Left lung (tissue), 10 donors: ENCODE data around the gene MORF4L2. TPM values are rescaled to one million over a fixed set of nuclear protein-coding genes. Genes with fewer than 3 reads are reported as not detected.

Source experiments
- ATAC-seq: fragments of 200-7000 bp; cut with Tn5 transposase; one replicate; pipeline ENCODE4 v1.9.1; 2020; ENCODE audit warnings: moderate library complexity
- DNase-seq, 4 donors: peaks; one replicate each; pipeline ENCODE4 v3.0.0-alpha.2; 2013 to 2020
- H3K27ac ChIP-seq, 2 donors: fragments of 200-600 bp; sonication (generic) in 1 of 2; one replicate each; pipeline versions ENCODE4 v1.5.0 to v1.8.0; 2020 to 2021
- H3K27me3 ChIP-seq, 2 donors: fragments of 200-600 bp; sonication (generic) in 1 of 2; one replicate each; pipeline versions ENCODE4 v1.5.0 to v1.8.0; 2020 to 2021
- H3K36me3 ChIP-seq, 2 donors: fragments of 200-600 bp; sonication (generic) in 1 of 2; one replicate each; pipeline versions ENCODE4 v1.5.0 to v1.8.0; 2020 to 2021
- H3K4me1 ChIP-seq, 2 donors: fragments of 200-600 bp; one replicate each; pipeline ENCODE4 v1.8.0; 2021
- H3K4me3 ChIP-seq, 2 donors: fragments of 200-600 bp; sonication (generic) in 1 of 2; one replicate each; pipeline versions ENCODE4 v1.5.0 to v1.8.0; 2020 to 2021; ENCODE audit warnings: mild to moderate bottlenecking in 1 of 2
- H3K9me3 ChIP-seq, 2 donors: fragments of 200-600 bp; sonication (generic) in 1 of 2; one replicate each; pipeline versions ENCODE4 v1.5.0 to v1.8.0; 2020 to 2021
- CTCF ChIP-seq, 2 donors: fragments of 200-600 bp; sonication (generic) in 1 of 2; IDR thresholded peaks; one replicate each; pipeline versions ENCODE4 v1.5.0 to v1.8.0; 2021; ENCODE audit warnings: antibody characterized with exemption in 2 of 2
- intact Hi-C, 2 donors: fragments of 100-400 bp; cut with DNase I; formaldehyde crosslinking; loops; one replicate each; pipeline versions ENCODE4 v1.11.2 to v1.14.2; 2022
- polyA plus RNA-seq, 6 donors: library from polyadenylated mRNA; unstranded; fragments of 120-200 nt; gene quantifications; one replicate each; pipeline ENCODE4 v1.2.1, GENCODE V29; 2013; ENCODE audit not compliant: insufficient read length in 6 of 6
- total RNA-seq, 2 donors: library from RNA; stranded (reverse); fragmentation: NEBNext Ultra II Directional; extraction: Animal tissue kit (Norgen Biotek cat#: 25700); gene quantifications; one replicate each; pipeline ENCODE4 v1.2.1, GENCODE V29; 2021
- donor health status: DM: no; HTN: yes; CAD: no.
- donor health status: DM: no; HTN: no; CAD: no.

Gene MORF4L2
- total and polyA plus RNA-seq, 8 donors = 274 to 340 (median 310) TPM

GRCh38 chrX:103637604-103638338 is 48.7 kb downstream of the MORF4L2 start:
- intact Hi-C loops = no loop called here
- Histone ChIP-seq H3K9me3 (no peaks in the 10 kb centered on the region), H3K4me1 (no peaks in the 10 kb centered on the region), H3K4me3 (no peak overlapping the region), H3K36me3 (no peaks in the 10 kb centered on the region), H3K27me3 (no peaks in the 10 kb centered on the region), H3K27ac (no peak overlapping the region)
- ATAC-seq (no peak), DNase-seq (no peak)
- TF ChIP-seq CTCF (IDR thresholded peaks at IDR 0.05) = no peak

GRCh38 chrX:103635436-103635835 is 51.1 kb downstream of the MORF4L2 start:
- Histone ChIP-seq H3K4me3 (no peak overlapping the region), H3K9me3 (no peaks in the 10 kb centered on the region), H3K4me1 (no peaks in the 10 kb centered on the region), H3K36me3 (no peaks in the 10 kb centered on the region), H3K27me3 (no peaks in the 10 kb centered on the region), H3K27ac (no peak overlapping the region)
- intact Hi-C loops = no loop called here
- ATAC-seq (no peak), DNase-seq (no peak)
- no peak for TF ChIP-seq CTCF (IDR thresholded peaks at IDR 0.05)

DNA sequence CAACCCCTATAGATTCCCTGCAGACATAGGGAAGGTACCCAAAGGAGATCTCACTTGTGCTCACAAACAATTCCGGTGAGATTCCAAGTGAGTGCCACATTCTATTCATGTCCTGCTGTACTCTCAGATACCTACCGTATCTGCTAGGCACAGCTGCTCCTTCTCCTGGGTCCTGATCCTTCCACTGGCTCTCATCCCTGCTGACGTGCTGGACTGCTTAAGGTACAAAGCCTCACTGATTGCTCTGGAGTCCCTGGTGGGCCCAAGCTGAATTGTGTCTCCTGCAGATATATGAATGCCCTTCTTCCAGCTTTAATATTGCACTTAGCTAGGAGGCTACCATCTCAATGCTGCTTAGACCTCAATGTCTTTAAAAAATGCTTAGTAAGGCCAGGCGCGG is 55.4 kb downstream of the MORF4L2 start:
- no peak for ATAC-seq
- intact Hi-C loops = no loop called here
- Histone ChIP-seq H3K36me3 (no peaks in the 10 kb centered on the region), H3K27me3 (no peaks in the 10 kb centered on the region), H3K4me1 (no peaks in the 10 kb centered on the region), H3K27ac (no peak overlapping the region), H3K9me3 (no peaks in the 10 kb centered on the region), H3K4me3 (no peak overlapping the region)
- DNase-seq = no peak
- no peak for TF ChIP-seq CTCF (IDR thresholded peaks at IDR 0.05)

DNA sequence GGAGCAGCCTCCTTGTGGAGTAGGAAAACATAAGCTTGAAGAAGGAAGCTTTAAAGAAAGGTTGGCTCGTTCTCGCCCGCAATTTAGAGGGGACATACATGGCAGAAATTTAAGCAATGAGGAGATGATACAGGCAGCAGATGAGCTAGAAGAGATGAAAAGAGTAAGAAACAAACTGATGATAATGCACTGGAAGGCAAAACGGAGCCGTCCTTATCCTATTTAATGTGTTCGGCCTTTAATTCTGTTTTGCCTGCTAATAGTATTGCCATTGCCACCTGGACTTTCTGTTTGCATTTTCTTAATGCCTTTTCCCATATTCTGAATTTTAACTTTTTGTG is 56.4 kb downstream of the MORF4L2 start:
- Histone ChIP-seq H3K36me3 (no peaks in the 10 kb centered on the region), H3K4me3 (peak overlapping the region; percentile 57 to 58), H3K27ac (peak overlapping the region; percentile 82 to 91), H3K9me3 (no peaks in the 10 kb centered on the region), H3K4me1 (no peaks in the 10 kb centered on the region), H3K27me3 (no peaks in the 10 kb centered on the region)
- DNase-seq = no peak
- peak in 1 of 2 donors; percentile 28 for TF ChIP-seq CTCF (IDR thresholded peaks at IDR 0.05)
- ATAC-seq = no peak
- intact Hi-C loops = no loop called here

DNA sequence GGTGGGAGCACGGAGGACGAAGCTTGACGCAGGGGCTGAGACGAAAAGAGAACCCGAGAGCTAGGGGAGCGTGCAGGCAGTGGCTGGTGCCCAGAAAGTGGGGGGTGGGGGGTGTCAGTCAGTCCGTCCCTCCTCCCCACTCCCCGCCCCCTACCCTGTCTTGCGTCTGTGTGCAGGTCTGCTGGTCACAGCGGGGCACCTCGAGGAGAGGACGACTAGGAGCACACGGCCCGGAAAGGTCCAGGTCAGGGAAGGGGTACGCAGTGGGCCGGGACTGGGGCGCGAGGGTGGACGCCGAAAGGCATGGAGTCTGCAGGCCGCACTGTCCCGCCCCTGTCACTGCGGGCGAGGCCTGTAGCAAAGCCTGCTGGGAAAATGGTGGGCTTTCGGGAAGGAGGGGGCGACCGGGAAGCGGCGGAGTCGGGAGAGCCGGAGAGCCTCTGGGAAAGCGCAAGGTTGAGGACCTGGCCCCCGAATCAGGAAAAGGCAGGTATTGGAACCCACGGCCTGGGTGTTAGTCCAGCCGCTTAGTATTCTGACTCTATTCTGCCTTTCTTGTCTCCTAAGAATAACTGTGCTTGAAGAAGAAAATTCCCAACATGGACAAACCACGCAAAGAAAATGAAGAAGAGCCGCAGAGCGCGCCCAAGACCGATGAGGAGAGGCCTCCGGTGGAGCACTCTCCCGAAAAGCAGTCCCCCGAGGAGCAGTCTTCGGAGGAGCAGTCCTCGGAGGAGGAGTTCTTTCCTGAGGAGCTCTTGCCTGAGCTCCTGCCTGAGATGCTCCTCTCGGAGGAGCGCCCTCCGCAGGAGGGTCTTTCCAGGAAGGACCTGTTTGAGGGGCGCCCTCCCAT is 57.0 kb downstream of the MORF4L2 start:
- TF ChIP-seq CTCF (IDR thresholded peaks at IDR 0.05) = peak in 1 of 2 donors; percentile 13
- H3K9me3 ChIP-seq = no peaks in the 10 kb centered on the region
- peak; percentile 84 for ATAC-seq
- intact Hi-C loops = no loop called here
- H3K4me3 ChIP-seq = peak overlapping the region; percentile 57 to 58
- no peaks in the 10 kb centered on the region for H3K36me3 ChIP-seq
- peak; percentile 65 to 83 (median 80) for DNase-seq
- H3K4me1 ChIP-seq = no peaks in the 10 kb centered on the region
- H3K27ac ChIP-seq = peak overlapping the region; percentile 82 to 91
- no peaks in the 10 kb centered on the region for H3K27me3 ChIP-seq
